Sigmoid colon (tissue), 7 donors: ENCODE results near the gene ZFC3H1. TPM values are rescaled to one million over a fixed set of nuclear protein-coding genes. Genes with fewer than 3 reads are reported as not detected.

Experiments used
- DNase-seq: peaks from one replicate; pipeline ENCODE4 v3.0.0-alpha.2; 2019
- H3K27ac ChIP-seq, 4 donors: fragments of 200-600 bp; sonication (generic); one replicate each; pipeline ENCODE4 v1.5.1; 2016 to 2019; ENCODE audit warnings: mild to moderate bottlenecking in 1 of 4
- H3K27me3 ChIP-seq, 3 donors: fragments of 200-600 bp; sonication (generic); one replicate each; pipeline ENCODE4 v1.5.1; 2019; ENCODE audit warnings: mild to moderate bottlenecking in 1 of 3
- H3K36me3 ChIP-seq, 4 donors: fragments of 200-600 bp; sonication (generic); one replicate each; pipeline ENCODE4 v1.5.1; 2016 to 2019
- H3K4me1 ChIP-seq, 4 donors: fragments of 200-600 bp; sonication (generic); one replicate each; pipeline ENCODE4 v1.5.1; 2017 to 2019
- H3K4me3 ChIP-seq, 4 donors: fragments of 200-600 bp; sonication (generic); one replicate each; pipeline ENCODE4 v1.5.1; 2017 to 2019; ENCODE audit warnings: mild to moderate bottlenecking in 2 of 4, moderate library complexity in 1 of 4
- H3K9me3 ChIP-seq, 4 donors: fragments of 200-600 bp in 3 of 4; sonication (generic) in 3 of 4; one replicate each; pipeline versions ENCODE4 v1.5.1 to v1.6.1; 2013 to 2019
- CTCF ChIP-seq, 4 experiments: fragments of 450-650 bp in 3 of 4; fragments of 200-600 bp in 1 of 4; IDR thresholded peaks; one replicate each; pipeline ENCODE4 v1.5.1; 2016 to 2019; ENCODE audit warnings: antibody characterized with exemption in 4 of 4, mild to moderate bottlenecking in 3 of 4, moderate library complexity in 2 of 4
- EP300 ChIP-seq, 4 donors: sonication (generic); formaldehyde crosslinking; IDR thresholded peaks; one replicate each; pipeline ENCODE4 v1.6.1; 2017; ENCODE audit warnings: antibody characterized with exemption in 4 of 4
- POLR2A ChIP-seq, 2 donors: fragments of 450-650 bp; IDR thresholded peaks; one replicate each; pipeline ENCODE4 v1.6.1; 2016; ENCODE audit warnings: antibody characterized with exemption in 2 of 2, mild to moderate bottlenecking in 2 of 2, moderate library complexity in 2 of 2
- POLR2AphosphoS5 ChIP-seq, 4 donors: sonication (generic); formaldehyde crosslinking; IDR thresholded peaks; one replicate each; pipeline ENCODE4 v1.6.1; 2017; ENCODE audit warnings: antibody characterized with exemption in 4 of 4
- WGBS, 2 donors: extraction: QIAGEN DNeasy Blood & Tissue Kit; methylation state at CpG; one replicate each; pipeline ENCODE4 v1.1.7; 2013; 5-methylcytosine and 5-hydroxymethylcytosine counted together
- intact Hi-C: fragments of 100-400 bp; cut with DNase I; formaldehyde crosslinking; loops from one replicate; pipeline ENCODE4 v1.15.1; 2023
- polyA plus RNA-seq, 3 donors: library from polyadenylated mRNA; stranded (reverse); fragments of 200-250 nt; gene quantifications; one replicate each; pipeline ENCODE4 v1.2.3, GENCODE V29; 2013
- total RNA-seq, 4 donors: library from RNA; depleted of rRNA; stranded (reverse); fragments of >200 nt; gene quantifications; one replicate each; pipeline ENCODE4 v1.1.0, GENCODE V29; 2016
- donor health status: healthy with polysubstance abuse.
- donor health status: Bipolar disorder and iron deficiency.
- donor health status: healthy.

The ZFC3H1 gene
- total and polyA plus RNA-seq, 7 donors = 3.0 to 87.8 (median 38.7) TPM

- no peak for TF ChIP-seq EP300 (IDR thresholded peaks at IDR 0.05)
- peak in 1 of 4 donors; percentile 3 for TF ChIP-seq POLR2AphosphoS5 (IDR thresholded peaks at IDR 0.05)
- no peak overlapping the region for H3K4me3 ChIP-seq
- intact Hi-C loops = no loop called here
- no peaks in the 10 kb centered on the region for H3K4me1 ChIP-seq
- H3K27me3 ChIP-seq = no peaks in the 10 kb centered on the region
- WGBS, 2 donors = 89 to 93% methylated on average over 10 of the region's 10 CpGs
- no peaks in the 10 kb centered on the region for H3K9me3 ChIP-seq
- H3K27ac ChIP-seq = no peak overlapping the region
- no peak for DNase-seq
- peaks cover 0 to 21% (median 5%) of the 10 kb centered on the region in 4 donors for H3K36me3 ChIP-seq
Measured at GRCh38 chr12:71602761-71603577, 60.7 kb downstream of the ZFC3H1 start.

- H3K9me3 ChIP-seq = no peaks in the 10 kb centered on the region
- H3K27me3 ChIP-seq = no peaks in the 10 kb centered on the region
- intact Hi-C loops = no loop called here
- H3K4me1 ChIP-seq = no peaks in the 10 kb centered on the region
- TF ChIP-seq EP300 (IDR thresholded peaks at IDR 0.05) (no peak), POLR2A (IDR thresholded peaks at IDR 0.05) (no peak), CTCF (IDR thresholded peaks at IDR 0.05) (no peak), POLR2AphosphoS5 (IDR thresholded peaks at IDR 0.05) (no peak)
- no peak overlapping the region for H3K27ac ChIP-seq
- H3K4me3 ChIP-seq = no peak overlapping the region
- H3K36me3 ChIP-seq = peaks cover 0 to 7% (median 0%) of the 10 kb centered on the region in 4 donors
- DNase-seq = no peak
Measured at GRCh38 chr12:71601546-71601945, 62.1 kb downstream of the ZFC3H1 start.

GRCh38 chr12:71599210-71599609 lies 64.4 kb downstream of the ZFC3H1 start:
- no peak overlapping the region for H3K27ac ChIP-seq
- no peak overlapping the region for H3K4me3 ChIP-seq
- H3K4me1 ChIP-seq = no peaks in the 10 kb centered on the region
- no peaks in the 10 kb centered on the region for H3K9me3 ChIP-seq
- no peak for DNase-seq
- peaks cover 0 to 17% (median 0%) of the 10 kb centered on the region in 3 donors for H3K27me3 ChIP-seq
- no peaks in the 10 kb centered on the region for H3K36me3 ChIP-seq
- intact Hi-C loops = no loop called here
- TF ChIP-seq POLR2AphosphoS5 (IDR thresholded peaks at IDR 0.05) = no peak
- TF ChIP-seq POLR2A (IDR thresholded peaks at IDR 0.05) = no peak
- no peak for TF ChIP-seq EP300 (IDR thresholded peaks at IDR 0.05)
- no peak for TF ChIP-seq CTCF (IDR thresholded peaks at IDR 0.05)

GRCh38 chr12:71594214-71594948 lies 69.3 kb downstream of the ZFC3H1 start:
- DNase-seq = no peak

More at GRCh38 chr12:71594214-71594948, 69.3 kb downstream of the ZFC3H1 start:
- Histone ChIP-seq H3K4me1 (no peaks in the 10 kb centered on the region), H3K27ac (no peak overlapping the region), H3K27me3 (peaks cover 0 to 40% (median 0%) of the 10 kb centered on the region in 3 donors), H3K9me3 (no peaks in the 10 kb centered on the region), H3K36me3 (no peaks in the 10 kb centered on the region), H3K4me3 (no peak overlapping the region)
- 46 to 69% methylated on average over 5 of the region's 5 CpGs for WGBS, 2 donors
- TF ChIP-seq POLR2A (IDR thresholded peaks at IDR 0.05) = no peak
- TF ChIP-seq CTCF (IDR thresholded peaks at IDR 0.05) = no peak
- TF ChIP-seq POLR2AphosphoS5 (IDR thresholded peaks at IDR 0.05) = no peak
- TF ChIP-seq EP300 (IDR thresholded peaks at IDR 0.05) = no peak
- intact Hi-C loops = no loop called here
